Non-pigmented ciliary epithelial cell (primary cell): Measurements from ENCODE around the gene PGLYRP2.

Source experiments
- DNase-seq: peaks from one replicate; pipeline ENCODE4 v3.0.0-alpha.2; 2010; ENCODE audit warnings: low read depth

Gene PGLYRP2

DNA sequence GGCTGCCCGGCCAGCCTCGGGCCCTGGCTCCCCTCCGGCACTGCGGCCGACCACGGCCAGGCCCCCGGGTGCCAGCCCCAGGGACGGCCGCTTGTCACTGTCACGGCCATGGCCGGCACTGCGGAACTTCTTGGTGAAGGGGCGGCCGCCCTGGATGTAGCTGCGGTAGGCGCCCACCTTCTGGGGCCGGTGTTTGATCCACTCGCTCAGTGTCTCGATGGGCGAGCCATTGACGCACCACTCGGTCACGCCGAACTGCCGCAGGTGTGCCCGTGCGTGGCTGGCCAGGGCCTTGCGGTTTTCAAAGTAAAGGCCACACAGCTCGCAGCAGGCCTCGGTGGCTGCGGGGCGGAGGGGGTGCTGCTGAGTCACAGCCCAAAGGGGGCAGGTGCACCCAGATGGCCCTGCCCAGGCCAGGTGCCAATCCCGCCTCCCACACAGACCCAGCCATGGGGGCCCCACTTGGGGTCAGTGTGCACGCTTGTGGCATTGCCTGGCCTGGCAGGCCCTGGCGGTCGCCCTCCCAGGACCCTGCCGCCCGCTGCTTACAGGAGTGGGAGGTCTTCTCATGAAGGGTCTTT lies 54.5 kb downstream of the PGLYRP2 start:
- no peak for DNase-seq

DNA sequence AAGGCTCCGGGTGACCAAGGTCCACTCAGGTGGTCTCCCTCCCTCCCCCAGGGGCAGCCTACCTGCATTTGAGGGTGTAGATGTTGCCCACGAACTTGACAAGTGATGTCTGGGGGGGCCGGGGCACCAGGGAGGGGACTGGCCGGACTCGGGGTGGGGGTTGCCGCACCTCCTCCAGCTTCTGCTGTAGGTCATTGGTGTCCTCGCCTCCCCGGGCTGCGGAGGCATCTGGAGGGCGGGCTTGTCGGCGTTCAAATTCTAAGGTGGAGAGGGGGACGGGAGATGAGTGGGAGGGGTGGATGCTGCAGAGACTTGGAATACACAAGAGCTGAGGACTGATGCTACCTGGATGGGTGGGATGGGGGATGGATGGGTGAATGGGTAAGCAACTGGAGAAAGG lies 55.2 kb downstream of the PGLYRP2 start:
- no peak for DNase-seq

DNA sequence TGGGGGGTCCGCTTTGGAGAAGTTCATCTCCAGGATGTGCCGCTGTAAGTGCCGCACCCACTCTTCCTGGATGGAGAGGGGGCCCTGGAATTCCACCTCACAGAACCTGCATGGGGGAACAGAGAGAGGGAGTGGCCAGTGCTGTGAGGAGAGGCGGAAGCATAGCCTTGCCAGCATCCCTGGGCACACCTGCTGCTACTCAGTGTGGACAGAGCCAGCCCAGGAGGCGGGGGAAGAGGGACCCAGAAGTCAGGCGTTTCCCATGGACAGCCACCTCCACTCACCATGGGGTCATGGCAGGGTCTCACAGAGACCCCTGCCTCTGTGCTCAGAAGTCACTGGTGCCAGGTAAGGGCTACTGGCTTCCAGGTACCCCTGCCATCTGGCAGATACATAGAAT lies 56.2 kb downstream of the PGLYRP2 start:
- DNase-seq = no peak

DNA sequence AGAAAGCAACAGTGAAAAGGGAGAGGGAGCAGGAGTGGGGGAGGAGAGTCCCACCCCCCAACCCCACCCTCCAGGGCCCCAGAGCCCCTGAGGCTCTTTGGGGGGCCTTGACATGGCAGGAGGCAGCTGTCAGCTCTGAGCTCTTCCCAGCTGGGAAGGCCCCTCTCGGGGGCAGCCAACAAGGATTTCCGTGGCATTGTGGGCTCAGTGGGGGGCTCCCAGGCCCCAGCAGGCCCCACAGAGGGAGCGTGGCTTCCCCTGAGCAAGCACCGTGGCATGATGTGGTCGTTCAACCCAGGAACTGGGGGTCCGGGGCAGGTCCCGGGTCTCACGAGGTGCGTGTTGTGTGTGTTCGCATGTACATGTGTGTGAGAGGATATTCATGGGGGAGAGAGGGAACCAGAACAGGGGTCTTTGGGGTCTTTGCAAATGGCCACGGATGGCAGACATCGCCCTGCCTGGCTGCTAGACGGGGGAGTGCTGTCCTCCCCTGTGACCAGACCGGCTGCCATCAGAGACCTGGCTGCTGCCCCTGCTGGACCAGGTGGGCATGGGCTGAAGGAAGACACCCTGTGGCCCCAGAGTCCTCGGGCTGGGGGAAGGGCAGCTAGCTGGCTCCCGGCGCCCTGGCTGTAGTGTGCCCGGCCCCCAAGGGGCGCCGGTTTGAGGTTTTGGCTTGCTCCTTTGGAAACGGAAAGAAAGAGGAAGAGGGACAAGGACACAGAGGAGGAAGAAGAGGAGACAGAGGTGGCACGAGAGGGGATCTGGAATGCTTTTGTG lies 56.8 kb downstream of the PGLYRP2 start:
- DNase-seq = no peak

DNA sequence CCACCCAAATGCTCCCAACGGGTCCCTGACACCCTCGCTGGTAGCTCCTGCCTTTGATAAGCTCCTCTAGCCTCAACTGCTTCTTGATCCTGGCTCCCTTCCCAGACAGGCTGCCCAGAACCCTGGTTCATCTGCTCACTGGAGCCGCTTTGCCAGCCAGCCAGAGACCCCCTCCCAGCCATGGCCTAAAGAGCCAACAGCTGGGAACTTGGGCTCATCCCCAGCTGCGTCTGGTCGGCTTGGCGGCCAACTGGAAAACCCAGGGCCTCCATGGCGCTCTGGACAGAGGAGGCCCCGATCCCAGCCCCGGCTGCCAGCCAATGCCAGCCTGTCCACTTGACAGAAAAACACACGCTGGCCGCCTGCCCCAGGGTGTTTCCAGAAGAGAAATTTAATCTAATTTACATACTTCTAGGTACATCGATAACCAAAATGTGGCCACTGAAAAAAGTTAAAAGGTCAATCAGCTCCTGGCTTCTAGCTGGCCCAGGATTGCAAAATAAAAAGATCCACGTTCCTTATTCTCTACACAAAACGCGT lies 57.5 kb downstream of the PGLYRP2 start:
- no peak for DNase-seq

DNA sequence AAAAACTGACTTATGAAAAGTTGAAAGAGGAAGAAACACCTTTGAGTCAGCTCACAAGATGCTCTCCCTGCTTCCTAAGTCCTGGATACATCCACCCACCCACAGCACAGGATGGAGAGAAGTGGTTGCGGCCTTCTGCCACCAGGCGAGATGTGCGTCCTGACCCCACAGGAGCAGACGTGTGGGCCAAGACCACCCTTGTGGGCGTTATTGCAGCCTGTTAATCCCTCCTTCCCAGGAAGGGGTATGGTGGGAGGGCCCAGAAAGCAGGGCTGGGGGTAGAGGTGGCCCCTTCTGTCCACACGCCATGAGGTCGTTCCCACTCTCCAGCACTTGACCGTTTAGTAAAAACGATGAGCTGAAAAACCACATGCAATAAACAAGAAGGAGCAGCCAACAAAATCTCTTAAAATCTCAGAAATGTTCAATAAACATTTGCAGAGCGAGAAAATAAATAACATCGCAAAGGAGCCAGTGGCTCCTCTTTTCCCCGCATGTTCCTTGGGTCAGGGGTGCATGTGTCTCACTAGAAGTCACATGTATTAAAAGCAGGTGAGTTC lies 58.1 kb downstream of the PGLYRP2 start:
- no peak for DNase-seq

- no peak for DNase-seq
Observed at GRCh38 chr19:15419413-15420025, 59.8 kb downstream of the PGLYRP2 start.
